Chondrocyte (in vitro differentiated cells): Measurements from ENCODE around the gene ALPP. TPM values are rescaled to one million over a fixed set of nuclear protein-coding genes. Genes with fewer than 3 reads are reported as not detected.
"Not testable (repeated sequence)": the region's sequence is repeated elsewhere in the genome, so short reads cannot be mapped to it uniquely, and the experiment has no call there.

ENCODE experiments used
- DNase-seq: peaks from one replicate; pipeline ENCODE4 v3.0.0; 2021; ENCODE audit warnings: mixed read lengths, low spot score
- H3K27ac Mint-ChIP-seq: one replicate; pipeline ENCODE4 v1.8.0; 2021; ENCODE audit warnings: mild to moderate bottlenecking, moderate library complexity, mixed read lengths; ENCODE audit not compliant: unreplicated experiment
- H3K27me3 Mint-ChIP-seq: 2 replicates; pipeline ENCODE4 v1.8.0; 2021; ENCODE audit warnings: low read depth, mixed read lengths
- H3K36me3 Mint-ChIP-seq: 2 replicates; pipeline ENCODE4 v1.8.0; 2021; ENCODE audit warnings: low read depth, mixed read lengths
- H3K4me1 Mint-ChIP-seq: 2 replicates; pipeline ENCODE4 v1.8.0; 2021; ENCODE audit warnings: low read depth, mild to moderate bottlenecking, mixed read lengths
- H3K4me3 Mint-ChIP-seq: one replicate; pipeline ENCODE4 v1.8.0; 2021; ENCODE audit warnings: mild to moderate bottlenecking, moderate library complexity, mixed read lengths; ENCODE audit not compliant: unreplicated experiment
- H3K9me3 Mint-ChIP-seq: 2 replicates; pipeline ENCODE4 v1.8.0; 2021; ENCODE audit warnings: low read depth, mixed read lengths
- total RNA-seq: library from RNA; stranded (reverse); gene quantifications from 3 replicates; pipeline ENCODE4 v1.2.1, GENCODE V29; 2021
- TF ChIP-seq, protein P1 (sequence below): fragments of 200-600 bp; sonication (generic); IDR thresholded peaks from 2 replicates; pipeline ENCODE4 v1.5.0; 2021; ENCODE audit warnings: antibody characterized with exemption, mild to moderate bottlenecking, moderate library complexity

ALPP gene
- total RNA-seq, 1 donor from 2014 or later, result not detected

- DNase-seq, result peak; percentile 47
- Mint-ChIP-seq H3K27me3 (peaks cover 14% of the 10 kb centered on the region), H3K9me3 (no peaks in the 10 kb centered on the region), H3K4me3 (no peak overlapping the region), H3K4me1 (peaks cover 18% of the 10 kb centered on the region), H3K27ac (no peak overlapping the region), H3K36me3 (no peaks in the 10 kb centered on the region)
- TF ChIP-seq, protein P1, sequence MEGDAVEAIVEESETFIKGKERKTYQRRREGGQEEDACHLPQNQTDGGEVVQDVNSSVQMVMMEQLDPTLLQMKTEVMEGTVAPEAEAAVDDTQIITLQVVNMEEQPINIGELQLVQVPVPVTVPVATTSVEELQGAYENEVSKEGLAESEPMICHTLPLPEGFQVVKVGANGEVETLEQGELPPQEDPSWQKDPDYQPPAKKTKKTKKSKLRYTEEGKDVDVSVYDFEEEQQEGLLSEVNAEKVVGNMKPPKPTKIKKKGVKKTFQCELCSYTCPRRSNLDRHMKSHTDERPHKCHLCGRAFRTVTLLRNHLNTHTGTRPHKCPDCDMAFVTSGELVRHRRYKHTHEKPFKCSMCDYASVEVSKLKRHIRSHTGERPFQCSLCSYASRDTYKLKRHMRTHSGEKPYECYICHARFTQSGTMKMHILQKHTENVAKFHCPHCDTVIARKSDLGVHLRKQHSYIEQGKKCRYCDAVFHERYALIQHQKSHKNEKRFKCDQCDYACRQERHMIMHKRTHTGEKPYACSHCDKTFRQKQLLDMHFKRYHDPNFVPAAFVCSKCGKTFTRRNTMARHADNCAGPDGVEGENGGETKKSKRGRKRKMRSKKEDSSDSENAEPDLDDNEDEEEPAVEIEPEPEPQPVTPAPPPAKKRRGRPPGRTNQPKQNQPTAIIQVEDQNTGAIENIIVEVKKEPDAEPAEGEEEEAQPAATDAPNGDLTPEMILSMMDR, result no peak
Measured at GRCh38 chr2:232382331-232383225, 4.0 kb downstream of the ALPP start.

- no peaks in the 10 kb centered on the region for H3K36me3 Mint-ChIP-seq
- no peak overlapping the region for H3K4me3 Mint-ChIP-seq
- TF ChIP-seq, protein P1, result no peak
- no peak overlapping the region for H3K27ac Mint-ChIP-seq
- no peak for DNase-seq
- H3K9me3 Mint-ChIP-seq, result no peaks in the 10 kb centered on the region
- peaks cover 27% of the 10 kb centered on the region for H3K4me1 Mint-ChIP-seq
- peaks cover 13% of the 10 kb centered on the region for H3K27me3 Mint-ChIP-seq
Measured at GRCh38 chr2:232384466-232384865, 5.9 kb downstream of the ALPP start.

DNA sequence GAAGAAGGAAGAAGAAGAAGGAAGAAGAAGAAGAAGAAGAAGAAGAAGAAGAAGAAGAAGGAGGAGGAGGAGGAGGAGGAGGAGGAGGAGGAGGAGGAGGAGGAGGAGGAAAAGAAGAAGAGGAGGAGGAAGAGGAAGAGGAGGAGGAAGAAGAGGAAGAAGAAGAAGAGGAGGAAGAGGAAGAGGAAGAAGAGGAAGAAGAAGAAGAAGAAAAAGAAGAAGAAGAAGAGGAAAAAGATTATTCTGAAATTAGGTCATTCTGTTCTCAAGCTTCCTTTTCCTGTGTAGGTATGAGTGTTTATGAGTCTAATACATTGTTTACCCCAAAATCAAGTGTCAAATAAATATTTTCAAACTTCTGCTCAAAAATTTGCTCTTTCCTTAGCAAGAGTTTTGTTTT is 6.5 kb downstream of the ALPP start:
- peaks cover 33% of the 10 kb centered on the region for H3K4me1 Mint-ChIP-seq
- not testable (repeated sequence) for H3K36me3 Mint-ChIP-seq, DNase-seq, H3K4me3 Mint-ChIP-seq, H3K9me3 Mint-ChIP-seq, H3K27ac Mint-ChIP-seq
- peaks cover 13% of the 10 kb centered on the region for H3K27me3 Mint-ChIP-seq

GRCh38 chr2:232385660-232386489 is 7.3 kb downstream of the ALPP start:
- H3K36me3 Mint-ChIP-seq, result no peaks in the 10 kb centered on the region
- H3K27ac Mint-ChIP-seq, result peak overlapping the region; percentile 30
- H3K27me3 Mint-ChIP-seq, result peaks cover 18% of the 10 kb centered on the region
- peak; percentile 39 for DNase-seq
- peak overlapping the region; percentile 64 for H3K4me3 Mint-ChIP-seq
- peaks cover 41% of the 10 kb centered on the region for H3K4me1 Mint-ChIP-seq
- TF ChIP-seq, protein P1, result peak; percentile 43
- no peaks in the 10 kb centered on the region for H3K9me3 Mint-ChIP-seq

- no peak overlapping the region for H3K27ac Mint-ChIP-seq
- peaks cover 19% of the 10 kb centered on the region for H3K27me3 Mint-ChIP-seq
- H3K4me1 Mint-ChIP-seq, result peaks cover 42% of the 10 kb centered on the region
- TF ChIP-seq, protein P1, result no peak
- no peaks in the 10 kb centered on the region for H3K9me3 Mint-ChIP-seq
- H3K4me3 Mint-ChIP-seq, result peak overlapping the region; percentile 64
- no peaks in the 10 kb centered on the region for H3K36me3 Mint-ChIP-seq
- DNase-seq, result no peak
Measured at GRCh38 chr2:232386490-232386739, 7.9 kb downstream of the ALPP start.
